Measurements from ENCODE around the gene WASF2.

DNA sequence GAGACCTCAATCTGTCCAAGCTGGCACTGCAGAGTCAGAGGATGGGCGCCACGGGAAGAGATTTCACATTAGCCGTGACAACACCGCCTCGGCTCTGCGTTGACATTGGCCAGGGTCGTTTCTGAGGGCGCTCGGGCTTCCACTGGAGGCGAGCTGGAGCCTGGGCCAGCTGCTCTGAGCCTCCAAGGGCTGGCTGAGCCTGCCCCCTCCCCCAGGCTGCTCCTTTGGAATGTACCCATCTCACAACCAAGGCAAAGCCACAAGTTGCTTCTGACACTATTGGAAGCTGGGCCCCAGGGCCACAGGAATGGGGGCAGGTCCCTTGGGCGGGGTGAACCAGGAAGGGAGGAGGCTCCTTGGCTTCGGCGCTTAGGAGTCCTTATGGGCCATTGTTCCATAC lies 84.9 kb downstream of the WASF2 start:
- no peak for TF ChIP-seq ZNF44 (CRISPR knock-in tag; IDR thresholded peaks at IDR 0.05)
- no peak for TF ChIP-seq ARID2 (CRISPR knock-in tag; IDR thresholded peaks at IDR 0.05; ENCODE audit: borderline replicate concordance)
- TF ChIP-seq KLF11 (CRISPR knock-in tag; IDR thresholded peaks at IDR 0.05): no peak
- no peak for TF ChIP-seq ZBTB7A (CRISPR knock-in tag; IDR thresholded peaks at IDR 0.05)
- TF ChIP-seq, protein P1, sequence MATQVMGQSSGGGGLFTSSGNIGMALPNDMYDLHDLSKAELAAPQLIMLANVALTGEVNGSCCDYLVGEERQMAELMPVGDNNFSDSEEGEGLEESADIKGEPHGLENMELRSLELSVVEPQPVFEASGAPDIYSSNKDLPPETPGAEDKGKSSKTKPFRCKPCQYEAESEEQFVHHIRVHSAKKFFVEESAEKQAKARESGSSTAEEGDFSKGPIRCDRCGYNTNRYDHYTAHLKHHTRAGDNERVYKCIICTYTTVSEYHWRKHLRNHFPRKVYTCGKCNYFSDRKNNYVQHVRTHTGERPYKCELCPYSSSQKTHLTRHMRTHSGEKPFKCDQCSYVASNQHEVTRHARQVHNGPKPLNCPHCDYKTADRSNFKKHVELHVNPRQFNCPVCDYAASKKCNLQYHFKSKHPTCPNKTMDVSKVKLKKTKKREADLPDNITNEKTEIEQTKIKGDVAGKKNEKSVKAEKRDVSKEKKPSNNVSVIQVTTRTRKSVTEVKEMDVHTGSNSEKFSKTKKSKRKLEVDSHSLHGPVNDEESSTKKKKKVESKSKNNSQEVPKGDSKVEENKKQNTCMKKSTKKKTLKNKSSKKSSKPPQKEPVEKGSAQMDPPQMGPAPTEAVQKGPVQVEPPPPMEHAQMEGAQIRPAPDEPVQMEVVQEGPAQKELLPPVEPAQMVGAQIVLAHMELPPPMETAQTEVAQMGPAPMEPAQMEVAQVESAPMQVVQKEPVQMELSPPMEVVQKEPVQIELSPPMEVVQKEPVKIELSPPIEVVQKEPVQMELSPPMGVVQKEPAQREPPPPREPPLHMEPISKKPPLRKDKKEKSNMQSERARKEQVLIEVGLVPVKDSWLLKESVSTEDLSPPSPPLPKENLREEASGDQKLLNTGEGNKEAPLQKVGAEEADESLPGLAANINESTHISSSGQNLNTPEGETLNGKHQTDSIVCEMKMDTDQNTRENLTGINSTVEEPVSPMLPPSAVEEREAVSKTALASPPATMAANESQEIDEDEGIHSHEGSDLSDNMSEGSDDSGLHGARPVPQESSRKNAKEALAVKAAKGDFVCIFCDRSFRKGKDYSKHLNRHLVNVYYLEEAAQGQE (IDR thresholded peaks at IDR 0.05; ENCODE audit: borderline replicate concordance in 1 of 2, low read depth in 1 of 2, low read length in 2 of 2): no peak
- TF ChIP-seq, protein P2, sequence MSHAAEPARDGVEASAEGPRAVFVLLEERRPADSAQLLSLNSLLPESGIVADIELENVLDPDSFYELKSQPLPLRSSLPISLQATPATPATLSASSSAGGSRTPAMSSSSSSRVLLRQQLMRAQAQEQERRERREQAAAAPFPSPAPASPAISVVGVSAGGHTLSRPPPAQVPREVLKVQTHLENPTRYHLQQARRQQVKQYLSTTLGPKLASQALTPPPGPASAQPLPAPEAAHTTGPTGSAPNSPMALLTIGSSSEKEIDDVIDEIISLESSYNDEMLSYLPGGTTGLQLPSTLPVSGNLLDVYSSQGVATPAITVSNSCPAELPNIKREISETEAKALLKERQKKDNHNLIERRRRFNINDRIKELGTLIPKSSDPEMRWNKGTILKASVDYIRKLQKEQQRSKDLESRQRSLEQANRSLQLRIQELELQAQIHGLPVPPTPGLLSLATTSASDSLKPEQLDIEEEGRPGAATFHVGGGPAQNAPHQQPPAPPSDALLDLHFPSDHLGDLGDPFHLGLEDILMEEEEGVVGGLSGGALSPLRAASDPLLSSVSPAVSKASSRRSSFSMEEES (CRISPR knock-in tag; IDR thresholded peaks at IDR 0.05): no peak
- no peak for TF ChIP-seq CREB1 (IDR thresholded peaks at IDR 0.05)
- no peak for TF ChIP-seq CREB1 (CRISPR knock-in tag; IDR thresholded peaks at IDR 0.05)
- no peak for TF ChIP-seq NFE2L2 (IDR thresholded peaks at IDR 0.05; ENCODE audit: low read length)
- no peak for TF ChIP-seq KMT2A (CRISPR knock-in tag; IDR thresholded peaks at IDR 0.05)
- no peak for TF ChIP-seq ZNF589 (CRISPR knock-in tag; conservative IDR thresholded peaks at IDR 0.05)
